Esophagus mucosa (tissue), 1 donor: ENCODE results near the gene MBLAC1. TPM values are rescaled to one million over a fixed set of nuclear protein-coding genes. Genes with fewer than 3 reads are reported as not detected.
A peak's percentile ranks its signal among the peaks of the same experiment; 100 is the strongest.

Experiments used
- ATAC-seq: fragments of 200-7000 bp; cut with Tn5 transposase; one replicate; pipeline ENCODE4 v1.9.1; 2020
- total RNA-seq: library from RNA; stranded (reverse); gene quantifications from one replicate; pipeline ENCODE4 v1.2.4, GENCODE V29; 2023
- donor health status: DM: yes; HTN: yes; CAD: no.

Gene MBLAC1
- 1.7 TPM for total RNA-seq

- peak; percentile 82 for ATAC-seq
These were observed at the start of gene MBLAC1 for GRCh38 chr7:100126931-100127865. Gene MBLAC1, plus strand, starts transcription at chr7:100126967. Its CDS starts 429 bp downstream, at chr7:100127396.

- no peak for ATAC-seq
These were observed 49.6 kb upstream of the MBLAC1 start for GRCh38 chr7:100077205-100077604.

GRCh38 chr7:100079024-100079560 is 47.7 kb upstream of the MBLAC1 start:
- no peak for ATAC-seq

GRCh38 chr7:100080907-100081534 is 45.7 kb upstream of the MBLAC1 start:
- ATAC-seq: no peak

- ATAC-seq: peak; percentile 97
These were observed 45.1 kb upstream of the MBLAC1 start, which contains the start of gene ZNF3 for GRCh38 chr7:100081535-100082102. Gene ZNF3, minus strand, starts transcription at chr7:100081723. Its CDS starts 4,366 bp downstream, at chr7:100077357.

GRCh38 chr7:100082978-100083377 is 43.8 kb upstream of the MBLAC1 start:
- no peak for ATAC-seq

- ATAC-seq: no peak
These were observed 41.3 kb upstream of the MBLAC1 start for GRCh38 chr7:100085515-100085914.

- ATAC-seq: no peak
These were observed 39.6 kb upstream of the MBLAC1 start for GRCh38 chr7:100087055-100087750.

GRCh38 chr7:100088095-100088620 is 38.6 kb upstream of the MBLAC1 start:
- ATAC-seq: no peak

GRCh38 chr7:100088621-100089457 is 37.9 kb upstream of the MBLAC1 start, which contains the start of gene COPS6:
Gene COPS6, plus strand, starts transcription at chr7:100088969. Its CDS starts 22 bp downstream, at chr7:100088991.
- peak; percentile 68 for ATAC-seq

GRCh38 chr7:100089458-100090196 is 37.1 kb upstream of the MBLAC1 start:
- ATAC-seq: peak; percentile 21

GRCh38 chr7:100090527-100091410 is 36.0 kb upstream of the MBLAC1 start:
- peak; percentile 54 for ATAC-seq

GRCh38 chr7:100091411-100092181 is 35.2 kb upstream of the MBLAC1 start:
- ATAC-seq: no peak

- no peak for ATAC-seq
These were observed 33.7 kb upstream of the MBLAC1 start for GRCh38 chr7:100093054-100093453.

- ATAC-seq: no peak
These were observed 33.3 kb upstream of the MBLAC1 start for GRCh38 chr7:100093498-100093897.

GRCh38 chr7:100093925-100094486 is 32.8 kb upstream of the MBLAC1 start:
- no peak for ATAC-seq

GRCh38 chr7:100095289-100095688 is 31.5 kb upstream of the MBLAC1 start:
- no peak for ATAC-seq

- ATAC-seq: no peak
These were observed 31.1 kb upstream of the MBLAC1 start for GRCh38 chr7:100095704-100096103.
